ENCODE measurements around the gene VAV3. TPM values are rescaled to one million over a fixed set of nuclear protein-coding genes. Genes with fewer than 3 reads are reported as not detected.

VAV3 gene
- total RNA-seq, 1 donor from 2014 or later = 1.8 TPM

DNA sequence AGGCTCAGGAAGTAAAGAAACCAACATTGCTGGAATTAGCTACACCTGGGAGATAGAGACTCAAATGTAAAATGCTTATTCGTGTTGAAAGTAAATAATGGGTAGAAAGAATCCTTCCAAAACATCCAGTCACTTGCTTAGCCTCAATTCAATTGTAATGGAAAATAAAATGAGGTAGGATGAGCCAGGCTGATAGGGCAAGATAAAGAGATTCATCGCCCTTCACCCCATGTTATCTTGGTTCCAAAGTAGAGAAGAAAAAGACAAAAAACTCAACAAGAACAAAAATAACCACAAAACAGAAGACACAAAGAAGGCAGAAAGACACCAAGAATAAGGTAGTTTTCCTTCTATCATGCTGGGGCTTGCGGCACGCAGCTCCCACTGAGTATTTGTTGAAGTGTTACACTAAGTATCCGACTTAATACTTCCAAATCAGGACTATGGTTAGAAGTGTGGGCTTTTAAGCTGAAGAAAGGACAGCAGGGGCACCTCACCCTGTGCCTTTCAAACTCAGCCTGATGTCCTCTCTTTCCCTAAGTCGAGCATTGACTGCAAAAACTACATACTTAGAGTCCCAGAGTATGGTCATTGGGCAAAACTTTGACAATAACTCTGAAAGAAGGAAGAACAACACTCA lies 202.1 kb downstream of the VAV3 start:
- Mint-ChIP-seq H3K36me3 (ENCODE audit: insufficient read depth) (no peaks in the 10 kb centered on the region), H3K27me3 (no peaks in the 10 kb centered on the region), H3K4me1 (ENCODE audit: low read depth) (no peaks in the 10 kb centered on the region), H3K4me3 (ENCODE audit: low read depth) (no peak overlapping the region), H3K9me3 (ENCODE audit: low read depth) (no peaks in the 10 kb centered on the region), H3K27ac (no peak overlapping the region)
- TF ChIP-seq, protein P1, sequence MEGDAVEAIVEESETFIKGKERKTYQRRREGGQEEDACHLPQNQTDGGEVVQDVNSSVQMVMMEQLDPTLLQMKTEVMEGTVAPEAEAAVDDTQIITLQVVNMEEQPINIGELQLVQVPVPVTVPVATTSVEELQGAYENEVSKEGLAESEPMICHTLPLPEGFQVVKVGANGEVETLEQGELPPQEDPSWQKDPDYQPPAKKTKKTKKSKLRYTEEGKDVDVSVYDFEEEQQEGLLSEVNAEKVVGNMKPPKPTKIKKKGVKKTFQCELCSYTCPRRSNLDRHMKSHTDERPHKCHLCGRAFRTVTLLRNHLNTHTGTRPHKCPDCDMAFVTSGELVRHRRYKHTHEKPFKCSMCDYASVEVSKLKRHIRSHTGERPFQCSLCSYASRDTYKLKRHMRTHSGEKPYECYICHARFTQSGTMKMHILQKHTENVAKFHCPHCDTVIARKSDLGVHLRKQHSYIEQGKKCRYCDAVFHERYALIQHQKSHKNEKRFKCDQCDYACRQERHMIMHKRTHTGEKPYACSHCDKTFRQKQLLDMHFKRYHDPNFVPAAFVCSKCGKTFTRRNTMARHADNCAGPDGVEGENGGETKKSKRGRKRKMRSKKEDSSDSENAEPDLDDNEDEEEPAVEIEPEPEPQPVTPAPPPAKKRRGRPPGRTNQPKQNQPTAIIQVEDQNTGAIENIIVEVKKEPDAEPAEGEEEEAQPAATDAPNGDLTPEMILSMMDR (IDR thresholded peaks at IDR 0.05; ENCODE audit: unreplicated experiment) = no peak
- no peak for DNase-seq (ENCODE audit: low spot score, unreplicated experiment)

DNA sequence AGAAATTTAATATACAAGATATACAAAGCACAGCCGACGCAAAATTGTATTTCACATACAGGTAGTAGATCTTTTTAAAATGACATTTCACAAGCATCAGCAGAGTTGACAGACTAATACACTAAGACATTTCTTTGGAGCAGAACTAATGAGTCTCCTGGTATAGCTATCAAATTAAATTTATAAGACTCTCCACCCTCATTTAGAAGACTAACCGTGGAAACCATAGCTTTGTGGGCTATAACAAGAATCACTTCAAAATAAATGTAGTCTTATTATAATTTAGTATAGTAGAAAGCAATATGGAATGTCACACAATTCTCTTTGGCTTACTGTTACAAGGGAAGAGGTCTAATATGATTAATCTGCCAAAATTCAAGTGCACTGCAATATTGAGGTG lies 204.9 kb downstream of the VAV3 start:
- H3K36me3 Mint-ChIP-seq (ENCODE audit: insufficient read depth) = no peaks in the 10 kb centered on the region
- no peaks in the 10 kb centered on the region for H3K4me1 Mint-ChIP-seq (ENCODE audit: low read depth)
- no peaks in the 10 kb centered on the region for H3K9me3 Mint-ChIP-seq (ENCODE audit: low read depth)
- H3K27ac Mint-ChIP-seq = no peak overlapping the region
- H3K4me3 Mint-ChIP-seq (ENCODE audit: low read depth) = no peak overlapping the region
- TF ChIP-seq, protein P1 (IDR thresholded peaks at IDR 0.05; ENCODE audit: unreplicated experiment) = no peak
- no peaks in the 10 kb centered on the region for H3K27me3 Mint-ChIP-seq
- DNase-seq (ENCODE audit: low spot score, unreplicated experiment) = no peak

DNA sequence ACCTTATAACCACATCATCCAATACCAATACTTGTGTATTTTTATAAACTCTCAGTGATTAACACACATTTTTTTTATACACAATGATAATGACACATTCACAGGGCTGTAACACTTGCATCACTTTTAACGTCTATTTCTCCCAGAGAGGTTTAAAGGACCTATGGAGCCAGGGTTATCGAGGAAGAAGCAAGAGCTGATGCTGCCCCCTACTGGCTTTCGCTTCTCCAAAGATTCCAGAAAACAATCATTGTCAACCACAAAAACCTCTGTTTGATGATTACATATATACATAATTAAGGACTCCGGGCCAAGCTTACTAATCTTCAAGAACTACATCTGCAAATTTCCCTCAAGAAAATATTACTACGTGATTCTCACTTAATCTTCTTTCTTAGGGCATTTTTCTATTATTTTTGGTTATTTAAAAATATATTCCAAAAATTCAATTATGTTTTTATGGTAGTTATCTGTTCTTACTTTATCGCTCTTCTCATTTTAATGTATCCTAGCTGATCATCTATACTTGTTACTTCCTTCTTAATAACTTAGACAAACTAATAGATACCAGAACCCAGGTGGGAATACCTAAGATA lies 214.5 kb downstream of the VAV3 start:
- TF ChIP-seq, protein P1 (IDR thresholded peaks at IDR 0.05; ENCODE audit: unreplicated experiment) = peak; percentile 89
- Mint-ChIP-seq H3K4me1 (ENCODE audit: low read depth) (no peaks in the 10 kb centered on the region), H3K27me3 (no peaks in the 10 kb centered on the region), H3K36me3 (ENCODE audit: insufficient read depth) (no peaks in the 10 kb centered on the region), H3K4me3 (ENCODE audit: low read depth) (no peak overlapping the region), H3K27ac (no peak overlapping the region), H3K9me3 (ENCODE audit: low read depth) (no peaks in the 10 kb centered on the region)
- peak; percentile 52 for DNase-seq (ENCODE audit: low spot score, unreplicated experiment)

DNA sequence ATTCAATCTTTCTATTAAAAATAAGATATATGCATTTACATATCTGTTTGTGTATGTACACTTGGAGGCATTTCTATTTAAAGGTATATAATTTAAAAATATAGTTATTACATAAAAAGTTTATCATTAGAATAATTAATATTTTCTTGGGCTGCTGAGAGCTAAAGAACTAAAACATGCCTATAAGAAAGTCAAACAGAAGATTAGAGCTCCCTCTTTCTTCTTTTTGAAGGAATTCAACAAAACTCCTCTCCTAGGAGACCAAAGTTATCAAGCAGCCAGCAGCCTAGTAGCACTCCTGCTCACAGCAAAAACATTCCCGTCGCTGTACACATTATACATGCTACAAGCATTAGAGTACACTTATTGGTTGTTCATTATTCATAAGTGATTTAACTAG lies 216.4 kb downstream of the VAV3 start:
- H3K36me3 Mint-ChIP-seq (ENCODE audit: insufficient read depth) = no peaks in the 10 kb centered on the region
- no peak for DNase-seq (ENCODE audit: low spot score, unreplicated experiment)
- H3K4me3 Mint-ChIP-seq (ENCODE audit: low read depth) = no peak overlapping the region
- H3K9me3 Mint-ChIP-seq (ENCODE audit: low read depth) = no peaks in the 10 kb centered on the region
- H3K4me1 Mint-ChIP-seq (ENCODE audit: low read depth) = no peaks in the 10 kb centered on the region
- H3K27ac Mint-ChIP-seq = no peak overlapping the region
- TF ChIP-seq, protein P1 (IDR thresholded peaks at IDR 0.05; ENCODE audit: unreplicated experiment) = peak; percentile 44
- no peaks in the 10 kb centered on the region for H3K27me3 Mint-ChIP-seq

DNA sequence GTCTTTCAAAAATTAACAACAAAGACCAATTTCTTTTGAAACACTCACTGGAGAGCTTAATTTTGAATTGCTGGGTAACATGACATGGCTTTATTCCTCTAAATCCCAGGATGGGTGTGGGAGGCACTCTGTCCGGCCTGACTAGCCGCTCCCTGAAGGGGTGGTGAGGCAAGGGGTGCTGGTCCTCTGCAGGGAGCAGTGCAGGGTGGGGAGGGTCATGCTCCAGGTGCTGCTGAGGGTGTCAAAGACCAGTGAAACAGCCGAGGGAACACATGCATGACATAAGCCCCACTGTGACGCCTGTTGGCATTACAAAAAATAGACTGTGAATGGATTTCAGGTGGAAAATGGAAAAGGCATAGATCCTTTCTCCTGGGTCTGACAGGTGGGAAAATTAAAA lies 223.7 kb downstream of the VAV3 start:
- no peaks in the 10 kb centered on the region for H3K36me3 Mint-ChIP-seq (ENCODE audit: insufficient read depth)
- H3K9me3 Mint-ChIP-seq (ENCODE audit: low read depth) = no peaks in the 10 kb centered on the region
- DNase-seq (ENCODE audit: low spot score, unreplicated experiment) = no peak
- no peaks in the 10 kb centered on the region for H3K4me1 Mint-ChIP-seq (ENCODE audit: low read depth)
- no peak overlapping the region for H3K4me3 Mint-ChIP-seq (ENCODE audit: low read depth)
- TF ChIP-seq, protein P1 (IDR thresholded peaks at IDR 0.05; ENCODE audit: unreplicated experiment) = no peak
- H3K27ac Mint-ChIP-seq = no peak overlapping the region
- H3K27me3 Mint-ChIP-seq = no peaks in the 10 kb centered on the region

Measured in progenitor cell of endocrine pancreas (in vitro differentiated cells).